ENCODE data around the gene SLC25A12. TPM values are rescaled to one million over a fixed set of nuclear protein-coding genes. Genes with fewer than 3 reads are reported as not detected.

SLC25A12 gene
- total RNA-seq, 4 donors from 2014 or later, result 9.1 to 27.3 (median 17.8) TPM

DNA sequence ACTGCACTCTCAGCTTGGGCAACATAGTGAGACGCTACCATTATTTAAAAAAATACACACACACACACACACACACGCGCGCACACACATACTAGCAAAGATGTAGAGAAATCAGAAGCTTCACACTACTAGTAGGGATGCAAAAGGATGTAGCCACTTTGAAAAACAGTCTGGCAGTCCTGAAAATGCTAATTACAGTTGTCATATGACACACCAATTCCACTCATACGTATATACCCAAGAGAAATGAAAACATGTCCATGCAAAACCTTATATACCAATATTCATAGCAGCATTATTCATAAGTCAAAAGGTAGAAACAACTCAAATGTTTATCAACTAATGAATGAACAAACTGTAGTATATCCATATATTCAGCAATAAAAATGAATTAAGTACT, 90.3 kb downstream of the SLC25A12 start:
- no peak for ATAC-seq (ENCODE audit: low FRiP score)
- TF ChIP-seq, protein P1, sequence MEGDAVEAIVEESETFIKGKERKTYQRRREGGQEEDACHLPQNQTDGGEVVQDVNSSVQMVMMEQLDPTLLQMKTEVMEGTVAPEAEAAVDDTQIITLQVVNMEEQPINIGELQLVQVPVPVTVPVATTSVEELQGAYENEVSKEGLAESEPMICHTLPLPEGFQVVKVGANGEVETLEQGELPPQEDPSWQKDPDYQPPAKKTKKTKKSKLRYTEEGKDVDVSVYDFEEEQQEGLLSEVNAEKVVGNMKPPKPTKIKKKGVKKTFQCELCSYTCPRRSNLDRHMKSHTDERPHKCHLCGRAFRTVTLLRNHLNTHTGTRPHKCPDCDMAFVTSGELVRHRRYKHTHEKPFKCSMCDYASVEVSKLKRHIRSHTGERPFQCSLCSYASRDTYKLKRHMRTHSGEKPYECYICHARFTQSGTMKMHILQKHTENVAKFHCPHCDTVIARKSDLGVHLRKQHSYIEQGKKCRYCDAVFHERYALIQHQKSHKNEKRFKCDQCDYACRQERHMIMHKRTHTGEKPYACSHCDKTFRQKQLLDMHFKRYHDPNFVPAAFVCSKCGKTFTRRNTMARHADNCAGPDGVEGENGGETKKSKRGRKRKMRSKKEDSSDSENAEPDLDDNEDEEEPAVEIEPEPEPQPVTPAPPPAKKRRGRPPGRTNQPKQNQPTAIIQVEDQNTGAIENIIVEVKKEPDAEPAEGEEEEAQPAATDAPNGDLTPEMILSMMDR (IDR thresholded peaks at IDR 0.05), result no peak
- no peak for DNase-seq (ENCODE audit: low spot score)

DNA sequence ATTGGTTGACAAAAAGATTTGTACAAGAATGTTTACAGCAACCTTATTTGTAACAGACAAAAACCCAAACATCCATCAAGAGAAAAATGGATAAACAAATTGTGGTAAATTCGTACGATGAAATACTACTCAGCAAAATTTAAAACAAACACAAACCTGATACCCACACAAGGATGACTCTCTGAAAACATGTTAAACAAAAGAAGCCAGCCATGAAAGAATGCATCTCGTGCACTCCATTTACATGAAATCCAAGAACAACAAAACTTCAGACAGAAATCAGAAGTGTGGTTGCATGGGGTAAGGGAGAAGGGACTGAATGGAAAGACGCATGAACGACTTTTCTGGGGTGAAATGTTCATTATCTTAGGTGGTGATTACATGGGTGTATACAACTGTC, 93.4 kb downstream of the SLC25A12 start:
- DNase-seq (ENCODE audit: low spot score) (no peak), ATAC-seq (ENCODE audit: low FRiP score) (no peak)
- TF ChIP-seq, protein P1 (IDR thresholded peaks at IDR 0.05), result no peak

DNA sequence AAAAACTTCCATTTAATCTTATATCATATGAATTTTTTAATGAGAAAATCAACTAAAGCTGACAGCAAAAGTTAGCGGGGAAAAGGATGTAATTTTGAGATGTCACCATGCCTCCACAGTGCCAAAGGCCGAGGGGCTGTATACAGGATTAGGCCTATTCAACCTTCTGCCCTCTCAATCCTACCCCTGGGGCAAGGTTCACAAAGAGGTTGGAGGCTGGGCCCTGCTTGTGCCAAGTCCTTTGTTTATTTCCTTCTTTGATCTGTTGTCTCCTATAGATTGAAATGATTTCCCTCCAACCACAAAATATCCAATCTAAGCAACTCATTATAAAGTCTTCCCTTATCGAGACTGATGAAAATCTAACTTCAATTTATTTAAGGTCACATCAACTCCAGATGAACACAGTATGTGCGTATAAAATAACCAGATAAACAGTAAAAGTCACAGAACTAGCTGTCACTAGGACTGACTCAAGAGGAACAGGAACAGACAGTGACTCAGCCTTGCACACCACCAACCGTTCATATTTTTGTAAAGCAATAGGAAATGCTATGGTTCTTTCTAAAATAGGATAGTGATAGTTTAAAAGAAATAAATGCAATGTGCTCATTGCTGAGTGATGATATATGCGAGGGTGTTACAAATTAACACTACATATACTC, 95.8 kb downstream of the SLC25A12 start:
- DNase-seq (ENCODE audit: low spot score), result no peak
- TF ChIP-seq, protein P1 (IDR thresholded peaks at IDR 0.05), result no peak
- no peak for ATAC-seq (ENCODE audit: low FRiP score)

DNA sequence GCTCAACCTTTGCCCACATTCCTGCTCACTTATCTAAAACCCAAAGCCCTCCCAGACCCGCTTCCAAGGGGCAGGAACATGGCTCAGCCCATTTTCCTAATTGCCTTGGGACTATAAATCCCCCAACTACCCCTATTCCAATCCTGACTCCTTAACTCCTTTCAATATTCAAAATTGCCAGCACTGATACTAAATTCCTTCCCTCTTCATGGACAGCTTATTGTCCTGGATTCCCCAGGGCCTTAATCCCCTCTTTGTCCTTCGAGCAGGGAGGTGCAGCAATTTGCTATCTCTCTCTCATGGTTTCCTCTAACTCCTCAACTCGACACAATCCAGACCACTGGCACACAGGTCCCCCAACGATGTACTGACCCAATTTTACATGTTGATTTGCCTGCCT, 99.1 kb downstream of the SLC25A12 start:
- DNase-seq (ENCODE audit: low spot score) (no peak), ATAC-seq (ENCODE audit: low FRiP score) (no peak)
- TF ChIP-seq, protein P1 (IDR thresholded peaks at IDR 0.05), result no peak

DNA sequence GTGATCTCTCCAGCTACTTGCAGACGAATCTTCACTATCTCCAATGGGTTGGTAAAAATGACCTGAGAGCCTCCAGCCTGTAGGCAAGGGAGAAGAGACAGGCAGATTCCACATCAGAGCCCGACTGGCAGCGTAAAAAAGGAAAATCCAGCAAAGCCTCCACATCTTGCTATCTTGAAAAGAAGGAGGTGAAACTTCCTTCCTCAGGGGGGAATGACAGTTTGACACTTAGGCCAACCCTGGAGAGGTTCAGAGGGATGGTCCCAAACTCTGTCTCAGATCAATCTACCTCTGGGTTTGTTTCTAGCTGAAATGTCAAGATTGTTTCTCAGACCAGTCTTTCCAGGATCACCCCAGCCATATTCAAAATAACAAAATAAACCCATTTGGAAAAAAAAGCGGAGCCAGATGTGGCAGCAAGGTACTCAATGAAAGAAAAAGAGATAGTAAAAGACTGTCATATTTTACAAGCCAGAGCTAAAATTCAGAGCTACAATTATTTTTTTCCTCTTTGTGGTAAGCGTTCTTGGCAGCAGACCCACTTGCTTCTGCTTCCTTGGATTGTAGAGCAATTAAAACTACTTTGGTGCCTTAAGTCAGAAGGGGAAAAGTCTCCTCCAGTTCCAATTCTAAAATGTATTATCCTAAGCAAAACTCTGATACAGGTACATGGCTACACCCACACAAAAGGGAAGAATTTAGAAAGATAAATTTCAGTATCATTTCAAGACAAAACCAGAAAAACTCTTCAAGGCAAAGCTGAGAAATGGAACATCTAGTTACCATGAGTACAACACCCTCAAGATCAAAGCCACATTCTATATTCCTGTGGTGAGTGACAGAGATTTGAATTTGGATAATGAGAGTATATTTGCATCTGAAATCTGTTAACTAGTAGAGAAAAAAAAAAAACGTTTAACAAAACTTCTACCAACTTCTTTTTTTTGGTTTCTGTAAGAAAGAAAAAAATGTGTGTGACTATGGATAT, 100.1 kb downstream of the SLC25A12 start:
- TF ChIP-seq, protein P1 (IDR thresholded peaks at IDR 0.05), result no peak
- no peak for DNase-seq (ENCODE audit: low spot score)
- ATAC-seq (ENCODE audit: low FRiP score), result no peak

DNA sequence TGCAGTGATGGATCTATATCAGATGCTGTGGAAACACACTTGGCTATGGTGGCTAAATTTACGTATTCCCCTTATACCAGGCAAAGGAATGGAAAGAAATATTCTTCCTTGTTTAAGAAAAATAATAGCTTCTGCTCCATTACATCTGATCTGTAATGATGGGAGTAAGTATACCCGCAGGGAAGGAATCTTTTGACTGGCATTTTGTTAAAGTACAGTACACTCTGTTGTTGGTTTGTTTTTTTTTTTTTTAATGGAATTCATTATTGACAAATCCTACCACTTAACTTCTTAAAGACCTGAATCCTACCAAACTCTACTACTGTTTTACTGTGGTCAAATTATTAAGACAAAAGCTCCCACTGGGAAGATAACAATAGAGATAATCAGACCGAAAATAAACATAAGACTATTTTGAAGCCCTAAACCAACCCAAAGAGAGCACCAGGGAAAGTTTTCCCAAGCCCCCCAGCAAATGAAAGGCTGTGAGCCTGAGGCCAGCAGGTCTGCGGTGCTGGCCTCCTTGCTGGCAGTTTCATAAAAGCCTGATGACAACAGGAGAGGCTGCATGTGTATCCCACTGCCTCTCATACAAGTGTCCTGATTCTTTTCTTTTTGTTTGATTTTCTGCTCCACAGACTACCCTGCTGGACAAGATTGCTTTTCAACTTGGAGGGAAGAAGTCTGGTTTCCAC, 101.0 kb downstream of the SLC25A12 start:
- TF ChIP-seq, protein P1 (IDR thresholded peaks at IDR 0.05), result no peak

More for the DNA sequence above, 101.0 kb downstream of the SLC25A12 start:
- DNase-seq (ENCODE audit: low spot score), result no peak
- no peak for ATAC-seq (ENCODE audit: low FRiP score)

All from omental fat pad (tissue), 4 donors.